ENCODE data around the gene SEMA3E.

GRCh38 chr7:83326223-83326622 lies 322.7 kb downstream of the SEMA3E start:
- TF ChIP-seq CTCF (IDR thresholded peaks at IDR 0.05; ENCODE audit: insufficient read depth, low read length, poor library complexity, severe bottlenecking) (no peak), EZH2phosphoT487 (conservative IDR thresholded peaks at IDR 0.05; ENCODE audit: low read length) (no peak)
